ENCODE results near the gene RBM3.

DNA sequence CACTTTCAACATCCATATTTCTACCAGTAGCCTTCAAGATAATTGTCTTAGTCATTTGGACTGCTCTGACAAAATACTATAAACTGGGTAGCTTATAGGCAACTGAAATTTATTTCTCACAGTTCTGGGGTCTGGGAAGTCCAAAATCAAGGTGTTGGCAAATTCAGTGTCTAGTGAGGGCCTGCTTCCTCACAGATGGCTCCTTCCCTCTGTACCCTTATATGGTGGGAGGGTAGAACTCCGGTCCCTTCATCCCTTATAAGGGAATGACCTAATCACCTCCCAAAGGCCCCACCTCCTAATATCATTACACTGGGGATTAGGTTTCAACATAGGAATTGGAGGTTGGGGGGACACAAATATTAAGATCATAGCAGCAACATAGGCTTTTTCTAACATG lies 42.1 kb upstream of the RBM3 start:
- TF ChIP-seq, protein P1, sequence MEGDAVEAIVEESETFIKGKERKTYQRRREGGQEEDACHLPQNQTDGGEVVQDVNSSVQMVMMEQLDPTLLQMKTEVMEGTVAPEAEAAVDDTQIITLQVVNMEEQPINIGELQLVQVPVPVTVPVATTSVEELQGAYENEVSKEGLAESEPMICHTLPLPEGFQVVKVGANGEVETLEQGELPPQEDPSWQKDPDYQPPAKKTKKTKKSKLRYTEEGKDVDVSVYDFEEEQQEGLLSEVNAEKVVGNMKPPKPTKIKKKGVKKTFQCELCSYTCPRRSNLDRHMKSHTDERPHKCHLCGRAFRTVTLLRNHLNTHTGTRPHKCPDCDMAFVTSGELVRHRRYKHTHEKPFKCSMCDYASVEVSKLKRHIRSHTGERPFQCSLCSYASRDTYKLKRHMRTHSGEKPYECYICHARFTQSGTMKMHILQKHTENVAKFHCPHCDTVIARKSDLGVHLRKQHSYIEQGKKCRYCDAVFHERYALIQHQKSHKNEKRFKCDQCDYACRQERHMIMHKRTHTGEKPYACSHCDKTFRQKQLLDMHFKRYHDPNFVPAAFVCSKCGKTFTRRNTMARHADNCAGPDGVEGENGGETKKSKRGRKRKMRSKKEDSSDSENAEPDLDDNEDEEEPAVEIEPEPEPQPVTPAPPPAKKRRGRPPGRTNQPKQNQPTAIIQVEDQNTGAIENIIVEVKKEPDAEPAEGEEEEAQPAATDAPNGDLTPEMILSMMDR (IDR thresholded peaks at IDR 0.05; ENCODE audit: low read depth, low read length), result no peak
- no peak for TF ChIP-seq EZH2phosphoT487 (IDR thresholded peaks at IDR 0.05; ENCODE audit: low read depth)
